HTR-8/SVneo (cell line): Measurements from ENCODE around the gene CTSZ.
A peak's percentile ranks its signal among the peaks of the same experiment; 100 is the strongest.
"Not testable (repeated sequence)": the region's sequence is repeated elsewhere in the genome, so short reads cannot be mapped to it uniquely, and the experiment has no call there.

ENCODE experiments used
- DNase-seq: peaks from one replicate; pipeline ENCODE4 v3.0.0; 2011; ENCODE audit warnings: low spot score, mixed read lengths; ENCODE audit not compliant: insufficient read length
- FAIRE-seq: peaks from 2 replicates; lab custom pipeline; 2011; peaks lifted over from hg19 to GRCh38; lab: Jason Lieb, UNC

The CTSZ gene

GRCh38 chr20:58963060-58963584, 43.9 kb downstream of the CTSZ start:
- DNase-seq (no peak), FAIRE-seq (peak; percentile 31)

DNA sequence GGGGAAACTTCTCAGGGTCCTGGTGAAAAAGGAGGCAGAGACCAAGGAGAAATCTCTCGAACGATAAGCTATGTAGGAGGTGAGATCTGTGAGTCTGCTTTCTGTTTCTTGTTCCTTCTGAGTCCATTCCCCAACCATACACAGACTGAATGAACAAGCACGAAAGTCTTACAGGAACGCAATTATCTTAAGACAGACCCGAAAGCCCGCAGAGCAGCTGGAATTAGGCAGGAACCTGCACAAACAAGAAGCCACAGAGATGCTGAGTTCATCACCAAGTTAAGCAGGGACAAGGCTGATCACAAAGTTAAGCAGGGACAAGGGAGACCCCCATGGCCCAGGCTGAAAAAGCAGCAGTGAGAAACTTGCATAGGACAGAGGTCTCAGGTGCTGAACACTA, 47.4 kb downstream of the CTSZ start:
- FAIRE-seq (peak; percentile 72), DNase-seq (no peak)

DNA sequence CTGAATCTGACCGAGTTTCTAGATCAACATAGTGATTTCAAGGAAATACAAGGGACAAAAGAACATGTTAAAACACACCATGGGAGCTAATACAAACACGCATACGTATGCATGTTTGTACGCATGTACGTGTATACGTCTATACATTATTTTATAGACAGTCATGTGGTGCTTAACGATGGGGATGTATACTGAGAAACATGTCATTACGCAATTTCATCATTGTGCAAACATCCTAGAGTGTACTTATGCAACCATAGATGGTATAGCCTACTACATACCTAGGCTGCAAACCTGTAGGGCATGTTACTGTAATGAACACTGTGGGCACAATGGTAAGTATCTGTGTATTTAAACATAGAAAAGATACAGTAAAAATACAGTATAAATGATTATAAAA, 51.0 kb downstream of the CTSZ start:
- FAIRE-seq: peak; percentile 95
- DNase-seq: no peak

- DNase-seq (no peak), FAIRE-seq (no peak)
Observed at GRCh38 chr20:58953050-58953449, 54.0 kb downstream of the CTSZ start.

DNA sequence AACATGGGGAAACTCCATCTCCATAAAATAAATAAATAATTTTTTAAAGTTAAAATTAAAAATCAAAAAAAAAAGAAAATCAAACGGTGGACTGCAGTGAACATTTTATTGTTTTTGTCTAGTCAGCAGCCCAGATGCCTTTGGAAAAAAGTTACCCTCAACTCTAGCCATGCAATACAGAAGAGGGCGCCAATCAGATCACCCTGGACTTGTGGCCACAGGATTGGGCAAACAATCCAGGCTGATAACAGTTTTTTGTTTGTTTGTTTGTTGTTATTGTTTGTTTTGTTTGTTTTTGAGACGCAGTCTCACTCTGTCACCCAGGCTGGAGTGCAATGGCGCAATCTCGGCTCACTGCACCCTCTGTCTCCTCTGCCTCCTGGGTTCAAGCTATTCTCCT, 56.5 kb downstream of the CTSZ start:
- FAIRE-seq: no peak
- no peak for DNase-seq

DNA sequence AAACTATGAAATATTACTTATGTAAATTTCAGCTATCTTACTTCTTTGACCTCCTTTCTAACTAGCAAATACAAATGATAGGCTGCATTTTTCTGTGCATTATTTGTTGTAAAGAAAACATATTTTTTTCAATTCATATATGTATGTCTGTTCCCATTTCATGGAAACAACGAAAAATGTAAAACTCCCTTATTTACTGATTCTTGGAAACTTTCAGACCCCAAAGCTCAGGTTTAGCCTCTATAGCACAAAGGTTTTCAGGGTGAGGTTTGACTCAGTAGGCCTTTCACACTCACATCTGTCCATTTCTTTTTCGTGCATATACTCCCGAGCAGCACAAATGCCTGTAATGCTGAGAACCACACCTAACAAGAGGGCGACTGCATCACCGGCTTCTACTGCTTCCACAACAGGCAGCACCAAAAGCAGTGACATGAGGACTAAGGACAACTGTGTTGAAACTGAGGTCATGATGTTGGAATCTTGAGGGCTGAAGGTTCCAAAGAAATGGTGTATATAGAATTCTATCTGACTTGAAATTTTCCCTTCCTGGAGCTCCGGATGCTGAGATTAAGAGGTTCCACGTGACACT, 59.2 kb downstream of the CTSZ start:
- peak; percentile 23 for FAIRE-seq
- DNase-seq: not testable (repeated sequence)

GRCh38 chr20:58945965-58946631, 61.0 kb downstream of the CTSZ start:
- DNase-seq (no peak), FAIRE-seq (peak; percentile 90)
